AG04449 (cell line): Measurements from ENCODE around the gene SEMA5B.

ENCODE experiments used
- CTCF ChIA-PET: fragments of 350-600 bp; formaldehyde crosslinking; extraction: SDS; loops from one replicate; lab custom pipeline; 2021; ENCODE audit warnings: antibody characterized with exemption; lab: Yijun Ruan, JAX
- POLR2A ChIA-PET: fragments of 400-600, 350-600 bp; formaldehyde crosslinking; extraction: SDS; loops from one replicate; lab custom pipeline; 2020; ENCODE audit warnings: antibody characterized with exemption, inconsistent platforms; lab: Yijun Ruan, JAX
- DNase-seq: peaks from one replicate; pipeline ENCODE4 v3.0.0-alpha.2; 2010; ENCODE audit warnings: low read depth, low spot score
- H3K4me3 ChIP-seq: 2 replicates; pipeline ENCODE4 v1.5.1; 2011; ENCODE audit warnings: low read depth, mild to moderate bottlenecking, control low read depth, low read length
- CTCF ChIP-seq: IDR thresholded peaks from one replicate; pipeline ENCODE4 v1.5.1; 2011; ENCODE audit warnings: mild to moderate bottlenecking, moderate library complexity, low read length, control low read depth, inconsistent platforms; ENCODE audit not compliant: insufficient read depth; ENCODE audit errors: missing control alignments

SEMA5B gene

GRCh38 chr3:122973893-122974615, 53.5 kb downstream of the SEMA5B start:
- no peak for DNase-seq
- TF ChIP-seq CTCF = no peak
- H3K4me3 ChIP-seq = no peak overlapping the region
- ChIA-PET CTCF (interaction anchor here (0.9 kb wide), 1 partner anchor 31 kb away, joined by 4 read pairs; no protein-coding TSS in a partner anchor), POLR2A (no interaction called here)

GRCh38 chr3:122972141-122972540, 55.4 kb downstream of the SEMA5B start:
- CTCF ChIA-PET = no interaction called here
- H3K4me3 ChIP-seq = no peak overlapping the region
- POLR2A ChIA-PET = no interaction called here
- no peak for TF ChIP-seq CTCF
- no peak for DNase-seq

GRCh38 chr3:122969585-122970469, 57.7 kb downstream of the SEMA5B start:
- no peak overlapping the region for H3K4me3 ChIP-seq
- ChIA-PET CTCF (interaction anchor here (1.0 kb wide), 1 partner anchor 28 kb away, joined by 3 read pairs; no protein-coding TSS in a partner anchor), POLR2A (no interaction called here)
- no peak for TF ChIP-seq CTCF
- DNase-seq = no peak

GRCh38 chr3:122967765-122968164, 59.8 kb downstream of the SEMA5B start:
- TF ChIP-seq CTCF = no peak
- POLR2A ChIA-PET = no interaction called here
- DNase-seq = no peak
- no peak overlapping the region for H3K4me3 ChIP-seq
- CTCF ChIA-PET = interaction anchor here (1.4 kb wide), 1 partner anchor 26 kb away, joined by 5 read pairs; no protein-coding TSS in a partner anchor

GRCh38 chr3:122967356-122967755, 60.2 kb downstream of the SEMA5B start:
- TF ChIP-seq CTCF = no peak
- H3K4me3 ChIP-seq = no peak overlapping the region
- DNase-seq = no peak
- ChIA-PET CTCF (no interaction called here), POLR2A (no interaction called here)

- CTCF ChIA-PET = no interaction called here
- POLR2A ChIA-PET = no interaction called here
- no peak overlapping the region for H3K4me3 ChIP-seq
- TF ChIP-seq CTCF = no peak
- no peak for DNase-seq
Measured at GRCh38 chr3:122966045-122966444, 61.5 kb downstream of the SEMA5B start.
